ENCODE results near the gene CYSTM1. TPM values are rescaled to one million over a fixed set of nuclear protein-coding genes. Genes with fewer than 3 reads are reported as not detected.

The CYSTM1 gene
- total RNA-seq, 1 experiment from 2014 or later = 186 TPM

GRCh38 chr5:140165923-140166270 lies 9.1 kb upstream of the CYSTM1 start:
- DNase-seq (ENCODE audit: low read depth, low spot score) = no peak
- in situ Hi-C loops (cut with HindIII; ENCODE audit: low pct_unique_long_range_greater_than_20kb, low sequenced_read_pairs) = no loop called here

GRCh38 chr5:140166911-140167310 lies 8.1 kb upstream of the CYSTM1 start:
- DNase-seq (ENCODE audit: low read depth, low spot score) = no peak
- in situ Hi-C loops (cut with HindIII; ENCODE audit: low pct_unique_long_range_greater_than_20kb, low sequenced_read_pairs) = no loop called here

- no peak for DNase-seq (ENCODE audit: low read depth, low spot score)
- in situ Hi-C loops (cut with HindIII; ENCODE audit: low pct_unique_long_range_greater_than_20kb, low sequenced_read_pairs) = no loop called here
Observed at GRCh38 chr5:140168371-140168770, 6.6 kb upstream of the CYSTM1 start.

GRCh38 chr5:140169410-140169809 lies 5.6 kb upstream of the CYSTM1 start:
- in situ Hi-C loops (cut with HindIII; ENCODE audit: low pct_unique_long_range_greater_than_20kb, low sequenced_read_pairs) = no loop called here
- DNase-seq (ENCODE audit: low read depth, low spot score) = peak; percentile 52

- in situ Hi-C loops (cut with HindIII; ENCODE audit: low pct_unique_long_range_greater_than_20kb, low sequenced_read_pairs) = no loop called here
- no peak for DNase-seq (ENCODE audit: low read depth, low spot score)
Observed at GRCh38 chr5:140172483-140172882, 2.5 kb upstream of the CYSTM1 start.

- in situ Hi-C loops (cut with HindIII; ENCODE audit: low pct_unique_long_range_greater_than_20kb, low sequenced_read_pairs) = no loop called here
- DNase-seq (ENCODE audit: low read depth, low spot score) = no peak
Observed at GRCh38 chr5:140174014-140174413, 974 bp upstream of the CYSTM1 start.

- in situ Hi-C loops (cut with HindIII; ENCODE audit: low pct_unique_long_range_greater_than_20kb, low sequenced_read_pairs) = no loop called here
- peak; percentile 66 for DNase-seq (ENCODE audit: low read depth, low spot score)
Observed at GRCh38 chr5:140175367-140176030, 511 bp downstream of the CYSTM1 start.

- DNase-seq (ENCODE audit: low read depth, low spot score) = no peak
- in situ Hi-C loops (cut with HindIII; ENCODE audit: low pct_unique_long_range_greater_than_20kb, low sequenced_read_pairs) = no loop called here
Observed at GRCh38 chr5:140176031-140176387, 1.0 kb downstream of the CYSTM1 start.

GRCh38 chr5:140178086-140178410 lies 3.1 kb downstream of the CYSTM1 start:
- in situ Hi-C loops (cut with HindIII; ENCODE audit: low pct_unique_long_range_greater_than_20kb, low sequenced_read_pairs) = no loop called here
- no peak for DNase-seq (ENCODE audit: low read depth, low spot score)

- no peak for DNase-seq (ENCODE audit: low read depth, low spot score)
- in situ Hi-C loops (cut with HindIII; ENCODE audit: low pct_unique_long_range_greater_than_20kb, low sequenced_read_pairs) = no loop called here
Observed at GRCh38 chr5:140178482-140179116, 3.6 kb downstream of the CYSTM1 start.

GRCh38 chr5:140181002-140181483 lies 6.1 kb downstream of the CYSTM1 start:
- in situ Hi-C loops (cut with HindIII; ENCODE audit: low pct_unique_long_range_greater_than_20kb, low sequenced_read_pairs) = no loop called here
- DNase-seq (ENCODE audit: low read depth, low spot score) = no peak

GRCh38 chr5:140181525-140181924 lies 6.5 kb downstream of the CYSTM1 start:
- in situ Hi-C loops (cut with HindIII; ENCODE audit: low pct_unique_long_range_greater_than_20kb, low sequenced_read_pairs) = no loop called here
- DNase-seq (ENCODE audit: low read depth, low spot score) = no peak

- peak; percentile 34 for DNase-seq (ENCODE audit: low read depth, low spot score)
Observed at GRCh38 chr5:140182075-140182711, 7.2 kb downstream of the CYSTM1 start.

GRCh38 chr5:140182803-140183367 lies 7.9 kb downstream of the CYSTM1 start:
- in situ Hi-C loops (cut with HindIII; ENCODE audit: low pct_unique_long_range_greater_than_20kb, low sequenced_read_pairs) = no loop called here
- peak; percentile 85 for DNase-seq (ENCODE audit: low read depth, low spot score)

More at GRCh38 chr5:140182075-140182711, 7.2 kb downstream of the CYSTM1 start:
- in situ Hi-C loops (cut with HindIII; ENCODE audit: low pct_unique_long_range_greater_than_20kb, low sequenced_read_pairs) = no loop called here

GRCh38 chr5:140185409-140185808 lies 10.4 kb downstream of the CYSTM1 start:
- in situ Hi-C loops (cut with HindIII; ENCODE audit: low pct_unique_long_range_greater_than_20kb, low sequenced_read_pairs) = no loop called here
- DNase-seq (ENCODE audit: low read depth, low spot score) = no peak

- in situ Hi-C loops (cut with HindIII; ENCODE audit: low pct_unique_long_range_greater_than_20kb, low sequenced_read_pairs) = no loop called here
- no peak for DNase-seq (ENCODE audit: low read depth, low spot score)
Observed at GRCh38 chr5:140186267-140186671, 11.3 kb downstream of the CYSTM1 start.

- DNase-seq (ENCODE audit: low read depth, low spot score) = no peak
- in situ Hi-C loops (cut with HindIII; ENCODE audit: low pct_unique_long_range_greater_than_20kb, low sequenced_read_pairs) = no loop called here
Observed at GRCh38 chr5:140189253-140189652, 14.3 kb downstream of the CYSTM1 start.

- in situ Hi-C loops (cut with HindIII; ENCODE audit: low pct_unique_long_range_greater_than_20kb, low sequenced_read_pairs) = no loop called here
- peak; percentile 92 for DNase-seq (ENCODE audit: low read depth, low spot score)
Observed at GRCh38 chr5:140189977-140190871, 15.2 kb downstream of the CYSTM1 start.

Data from SK-MEL-5 (cell line).